Right ventricle myocardium inferior (tissue), 1 donor: Measurements from ENCODE around the gene THAP10. TPM values are rescaled to one million over a fixed set of nuclear protein-coding genes. Genes with fewer than 3 reads are reported as not detected.

Experiments used
- ATAC-seq: fragments of 200-7000 bp; cut with Tn5 transposase; one replicate; pipeline ENCODE4 v1.9.1; 2020; ENCODE audit warnings: mild to moderate bottlenecking, moderate library complexity
- DNase-seq: peaks from one replicate; pipeline ENCODE4 v3.0.0; 2021; ENCODE audit errors: missing footprints
- intact Hi-C: fragments of 100-400 bp; cut with DNase I; formaldehyde crosslinking; loops from one replicate; pipeline ENCODE4 v1.11.0; 2022
- total RNA-seq: library from RNA; stranded (reverse); fragmentation: NEBNext Ultra II Directional; extraction: Animal tissue kit (Norgen Biotek cat#: 25700); gene quantifications from one replicate; pipeline ENCODE4 v1.2.1, GENCODE V29; 2021
- donor health status: DM: no; HTN: yes; CAD: no; lungs with severe emphysema.

The THAP10 gene
- total RNA-seq, 1 donor from 2014 or later: 3.7 TPM

GRCh38 chr15:70832176-70832575 lies 60.1 kb downstream of the THAP10 start:
- DNase-seq: no peak
- intact Hi-C loops: no loop called here
- no peak for ATAC-seq

Other genes starting within 250 kb of the THAP10 start
- 25.8 TPM for gene UACA, start 128.9 kb downstream of the THAP10 start, total RNA-seq
- 55.7 TPM for gene LARP6, start 38.3 kb downstream of the THAP10 start, total RNA-seq
- gene LRRC49, start 393 bp upstream of the THAP10 start, total RNA-seq: 70.9 TPM
- 73.1 TPM for gene THSD4, start 223.0 kb upstream of the THAP10 start, total RNA-seq